ENCODE data around the gene APLF.

The APLF gene

GRCh38 chr2:68500649-68501048, 33.3 kb downstream of the APLF start:
- Histone ChIP-seq H3K9ac (ENCODE audit: low read length) (no peak overlapping the region), H3K4me3 (ENCODE audit: low read depth, low read length, poor library complexity, severe bottlenecking) (no peak overlapping the region), H3K36me3 (ENCODE audit: insufficient read depth, low read length) (no peaks in the 10 kb centered on the region), H3K9me2 (ENCODE audit: low read depth, low read length) (no peaks in the 10 kb centered on the region), H3K27ac (ENCODE audit: low read depth, low read length, poor library complexity, severe bottlenecking) (no peak overlapping the region), H3K4me2 (ENCODE audit: low read length) (no peak overlapping the region), H3K79me2 (ENCODE audit: insufficient read depth, low read length) (no peaks in the 10 kb centered on the region), H4K20me1 (ENCODE audit: insufficient read depth, low read length) (no peaks in the 10 kb centered on the region), H3K4me1 (ENCODE audit: insufficient read depth, low read length, severe bottlenecking) (no peaks in the 10 kb centered on the region), H3F3A (ENCODE audit: insufficient read depth, low read length) (no peaks in the 10 kb centered on the region), H2AFZ (ENCODE audit: low read length) (no peak overlapping the region), H3K27me3 (ENCODE audit: insufficient read depth, low read length) (no peaks in the 10 kb centered on the region), H3K9me3 (ENCODE audit: low read length) (0 out of 2 replicates have a peak, but pooled peaks cover 2% of the 10 kb centered on the region)
- TF ChIP-seq CTCF (IDR thresholded peaks at IDR 0.05; ENCODE audit: low read length) (no peak), EZH2 (IDR thresholded peaks at IDR 0.05; ENCODE audit: borderline replicate concordance, low read length) (no peak)

- Histone ChIP-seq H3K4me3 (ENCODE audit: low read depth, low read length, poor library complexity, severe bottlenecking) (no peak overlapping the region), H3F3A (ENCODE audit: insufficient read depth, low read length) (no peaks in the 10 kb centered on the region), H3K9me3 (ENCODE audit: low read length) (0 out of 2 replicates have a peak, but pooled peaks cover 2% of the 10 kb centered on the region), H3K4me2 (ENCODE audit: low read length) (no peak overlapping the region), H4K20me1 (ENCODE audit: insufficient read depth, low read length) (no peaks in the 10 kb centered on the region), H3K9ac (ENCODE audit: low read length) (no peak overlapping the region), H3K27me3 (ENCODE audit: insufficient read depth, low read length) (no peaks in the 10 kb centered on the region), H3K36me3 (ENCODE audit: insufficient read depth, low read length) (no peaks in the 10 kb centered on the region), H3K9me2 (ENCODE audit: low read depth, low read length) (no peaks in the 10 kb centered on the region), H3K79me2 (ENCODE audit: insufficient read depth, low read length) (no peaks in the 10 kb centered on the region), H2AFZ (ENCODE audit: low read length) (no peak overlapping the region), H3K4me1 (ENCODE audit: insufficient read depth, low read length, severe bottlenecking) (no peaks in the 10 kb centered on the region), H3K27ac (ENCODE audit: low read depth, low read length, poor library complexity, severe bottlenecking) (no peak overlapping the region)
- TF ChIP-seq EZH2 (IDR thresholded peaks at IDR 0.05; ENCODE audit: borderline replicate concordance, low read length) (no peak), CTCF (IDR thresholded peaks at IDR 0.05; ENCODE audit: low read length) (no peak)
Measured at GRCh38 chr2:68501768-68502167, 34.4 kb downstream of the APLF start.

GRCh38 chr2:68505603-68506159, 38.3 kb downstream of the APLF start:
- Histone ChIP-seq H3K9me2 (ENCODE audit: low read depth, low read length) (no peaks in the 10 kb centered on the region), H3K4me3 (ENCODE audit: low read depth, low read length, poor library complexity, severe bottlenecking) (no peak overlapping the region), H3K9me3 (ENCODE audit: low read length) (peaks cover 4% of the 10 kb centered on the region; the same call in 1 of the 2 replicates), H3K27ac (ENCODE audit: low read depth, low read length, poor library complexity, severe bottlenecking) (no peak overlapping the region), H3F3A (ENCODE audit: insufficient read depth, low read length) (no peaks in the 10 kb centered on the region), H4K20me1 (ENCODE audit: insufficient read depth, low read length) (no peaks in the 10 kb centered on the region), H3K36me3 (ENCODE audit: insufficient read depth, low read length) (no peaks in the 10 kb centered on the region), H2AFZ (ENCODE audit: low read length) (no peak overlapping the region), H3K79me2 (ENCODE audit: insufficient read depth, low read length) (no peaks in the 10 kb centered on the region), H3K4me2 (ENCODE audit: low read length) (no peak overlapping the region), H3K9ac (ENCODE audit: low read length) (no peak overlapping the region), H3K27me3 (ENCODE audit: insufficient read depth, low read length) (no peaks in the 10 kb centered on the region), H3K4me1 (ENCODE audit: insufficient read depth, low read length, severe bottlenecking) (no peaks in the 10 kb centered on the region)
- TF ChIP-seq CTCF (IDR thresholded peaks at IDR 0.05; ENCODE audit: low read length), result no peak
- no peak for TF ChIP-seq EZH2 (IDR thresholded peaks at IDR 0.05; ENCODE audit: borderline replicate concordance, low read length)
